Progenitor cell of endocrine pancreas (in vitro differentiated cells): ENCODE measurements around the gene OLFM3. TPM values are rescaled to one million over a fixed set of nuclear protein-coding genes. Genes with fewer than 3 reads are reported as not detected.

Source experiments
- DNase-seq: peaks from one replicate; pipeline ENCODE4 v3.0.0; 2021; ENCODE audit warnings: low spot score; ENCODE audit not compliant: unreplicated experiment
- H3K27ac Mint-ChIP-seq: 2 replicates; pipeline ENCODE4 v1.8.0; 2021; ENCODE audit warnings: mild to moderate bottlenecking, moderate library complexity, mixed read lengths
- H3K27me3 Mint-ChIP-seq: 2 replicates; pipeline ENCODE4 v1.8.0; 2021; ENCODE audit warnings: mixed read lengths
- H3K36me3 Mint-ChIP-seq: 2 replicates; pipeline ENCODE4 v1.8.0; 2022; ENCODE audit warnings: mixed read lengths; ENCODE audit not compliant: insufficient read depth
- H3K4me1 Mint-ChIP-seq: 2 replicates; pipeline ENCODE4 v1.8.0; 2021; ENCODE audit warnings: low read depth, mixed read lengths
- H3K4me3 Mint-ChIP-seq: 2 replicates; pipeline ENCODE4 v1.8.0; 2021; ENCODE audit warnings: low read depth, mild to moderate bottlenecking, moderate library complexity, mixed read lengths
- H3K9me3 Mint-ChIP-seq: 2 replicates; pipeline ENCODE4 v1.8.0; 2021; ENCODE audit warnings: low read depth, mixed read lengths
- total RNA-seq: library from RNA; stranded (reverse); gene quantifications from 2 replicates; pipeline ENCODE4 v1.2.1, GENCODE V29; 2021
- TF ChIP-seq, protein P1 (sequence below): fragments of 200-600 bp; sonication (generic); IDR thresholded peaks from one replicate; pipeline ENCODE4 v1.5.0; 2021; ENCODE audit warnings: antibody characterized with exemption, mild to moderate bottlenecking; ENCODE audit not compliant: unreplicated experiment

Gene OLFM3
- total RNA-seq, 1 donor from 2014 or later: 1.1 TPM

DNA sequence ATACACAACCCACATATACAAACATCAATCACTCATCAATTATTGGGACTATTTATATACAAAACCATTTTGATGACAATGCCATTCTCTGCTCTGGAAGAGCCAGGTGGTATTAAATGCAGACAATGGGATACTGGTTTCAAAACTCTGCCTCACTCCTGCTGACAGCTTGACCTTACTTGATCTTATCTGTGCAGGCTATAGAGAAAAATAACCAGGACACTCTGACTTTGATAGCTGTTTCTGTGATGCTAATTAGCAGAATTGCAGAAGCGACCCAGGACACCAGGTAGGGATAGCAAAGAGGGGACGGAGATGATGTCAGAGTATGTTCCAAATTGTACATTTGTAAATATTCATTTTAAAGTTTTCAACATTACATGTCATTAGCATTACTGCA is 89.5 kb downstream of the OLFM3 start:
- H3K9me3 Mint-ChIP-seq: no peaks in the 10 kb centered on the region
- H3K4me1 Mint-ChIP-seq: no peaks in the 10 kb centered on the region
- no peaks in the 10 kb centered on the region for H3K36me3 Mint-ChIP-seq
- H3K27ac Mint-ChIP-seq: no peak overlapping the region
- no peaks in the 10 kb centered on the region for H3K27me3 Mint-ChIP-seq
- TF ChIP-seq, protein P1, sequence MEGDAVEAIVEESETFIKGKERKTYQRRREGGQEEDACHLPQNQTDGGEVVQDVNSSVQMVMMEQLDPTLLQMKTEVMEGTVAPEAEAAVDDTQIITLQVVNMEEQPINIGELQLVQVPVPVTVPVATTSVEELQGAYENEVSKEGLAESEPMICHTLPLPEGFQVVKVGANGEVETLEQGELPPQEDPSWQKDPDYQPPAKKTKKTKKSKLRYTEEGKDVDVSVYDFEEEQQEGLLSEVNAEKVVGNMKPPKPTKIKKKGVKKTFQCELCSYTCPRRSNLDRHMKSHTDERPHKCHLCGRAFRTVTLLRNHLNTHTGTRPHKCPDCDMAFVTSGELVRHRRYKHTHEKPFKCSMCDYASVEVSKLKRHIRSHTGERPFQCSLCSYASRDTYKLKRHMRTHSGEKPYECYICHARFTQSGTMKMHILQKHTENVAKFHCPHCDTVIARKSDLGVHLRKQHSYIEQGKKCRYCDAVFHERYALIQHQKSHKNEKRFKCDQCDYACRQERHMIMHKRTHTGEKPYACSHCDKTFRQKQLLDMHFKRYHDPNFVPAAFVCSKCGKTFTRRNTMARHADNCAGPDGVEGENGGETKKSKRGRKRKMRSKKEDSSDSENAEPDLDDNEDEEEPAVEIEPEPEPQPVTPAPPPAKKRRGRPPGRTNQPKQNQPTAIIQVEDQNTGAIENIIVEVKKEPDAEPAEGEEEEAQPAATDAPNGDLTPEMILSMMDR: no peak
- no peak for DNase-seq
- H3K4me3 Mint-ChIP-seq: no peak overlapping the region

DNA sequence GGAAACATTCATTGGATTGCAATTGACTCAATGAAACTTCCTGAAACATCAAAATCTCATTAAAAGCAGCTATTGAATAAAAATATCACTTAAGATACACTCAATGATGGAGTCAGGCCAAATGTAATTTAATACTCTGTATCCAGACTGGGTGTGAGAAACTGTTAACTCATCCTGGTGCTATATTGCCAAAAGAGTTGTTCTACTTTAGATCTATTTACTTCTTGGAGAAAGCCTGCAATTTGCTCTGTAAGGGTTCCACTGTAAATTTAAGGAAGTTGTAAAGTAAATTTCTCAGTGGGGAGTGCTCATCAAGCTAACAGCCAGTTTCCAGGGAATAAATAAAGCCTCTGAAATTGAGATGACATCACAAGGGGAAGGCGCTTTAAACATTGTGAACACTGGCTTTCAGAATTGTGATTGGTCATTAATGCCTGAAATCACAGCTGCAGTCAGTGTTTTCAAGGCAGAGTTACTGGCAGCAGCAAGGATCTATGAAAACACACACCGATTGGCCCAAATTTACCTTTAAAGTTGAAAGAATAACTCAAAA is 91.4 kb downstream of the OLFM3 start:
- Mint-ChIP-seq H3K4me1 (no peaks in the 10 kb centered on the region), H3K27me3 (no peaks in the 10 kb centered on the region), H3K4me3 (no peak overlapping the region), H3K36me3 (no peaks in the 10 kb centered on the region), H3K9me3 (no peaks in the 10 kb centered on the region), H3K27ac (no peak overlapping the region)
- TF ChIP-seq, protein P1: no peak
- DNase-seq: no peak

DNA sequence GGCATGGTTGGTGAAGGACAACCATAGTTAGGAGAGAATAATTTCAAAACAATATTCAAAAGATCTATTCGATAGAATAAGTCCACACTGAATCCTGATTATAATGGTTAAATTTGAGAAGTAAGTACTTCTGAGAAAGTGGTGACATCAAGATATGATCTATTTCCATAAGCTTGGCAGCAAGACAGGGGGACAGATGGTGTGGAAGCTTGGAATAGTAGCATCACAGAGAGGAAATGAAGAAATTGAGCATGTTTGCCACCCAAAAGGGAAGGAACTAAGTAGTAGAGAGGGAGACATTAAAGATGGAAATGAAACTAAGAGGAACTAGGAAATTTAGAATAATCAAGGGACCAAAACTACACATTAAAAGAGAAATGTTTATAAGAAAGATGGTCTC is 94.5 kb downstream of the OLFM3 start:
- no peaks in the 10 kb centered on the region for H3K9me3 Mint-ChIP-seq
- H3K27ac Mint-ChIP-seq: no peak overlapping the region
- TF ChIP-seq, protein P1: no peak
- no peaks in the 10 kb centered on the region for H3K36me3 Mint-ChIP-seq
- H3K27me3 Mint-ChIP-seq: no peaks in the 10 kb centered on the region
- no peak for DNase-seq
- H3K4me1 Mint-ChIP-seq: no peaks in the 10 kb centered on the region
- H3K4me3 Mint-ChIP-seq: no peak overlapping the region

DNA sequence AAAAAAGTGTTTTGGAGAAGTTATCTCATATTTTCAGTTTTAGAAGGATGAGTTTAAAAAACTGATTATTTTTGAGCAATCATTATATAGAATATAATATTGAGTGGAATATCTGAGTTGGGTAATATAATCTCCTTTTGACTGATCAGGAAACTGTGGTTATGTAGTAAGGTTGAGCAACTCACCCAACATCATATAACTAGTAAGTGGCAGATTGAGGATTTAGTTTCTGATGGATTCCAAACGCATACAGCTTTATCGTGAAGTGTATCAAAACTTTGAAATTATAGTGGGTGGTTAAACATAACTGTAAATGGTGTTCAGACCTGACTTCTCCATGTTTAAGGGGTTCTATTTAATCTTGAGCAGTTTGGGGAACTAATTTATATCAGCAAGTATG is 98.6 kb downstream of the OLFM3 start:
- Mint-ChIP-seq H3K4me1 (no peaks in the 10 kb centered on the region), H3K36me3 (no peaks in the 10 kb centered on the region), H3K4me3 (no peak overlapping the region), H3K9me3 (no peaks in the 10 kb centered on the region), H3K27ac (no peak overlapping the region), H3K27me3 (no peaks in the 10 kb centered on the region)
- DNase-seq: no peak
- TF ChIP-seq, protein P1: no peak

DNA sequence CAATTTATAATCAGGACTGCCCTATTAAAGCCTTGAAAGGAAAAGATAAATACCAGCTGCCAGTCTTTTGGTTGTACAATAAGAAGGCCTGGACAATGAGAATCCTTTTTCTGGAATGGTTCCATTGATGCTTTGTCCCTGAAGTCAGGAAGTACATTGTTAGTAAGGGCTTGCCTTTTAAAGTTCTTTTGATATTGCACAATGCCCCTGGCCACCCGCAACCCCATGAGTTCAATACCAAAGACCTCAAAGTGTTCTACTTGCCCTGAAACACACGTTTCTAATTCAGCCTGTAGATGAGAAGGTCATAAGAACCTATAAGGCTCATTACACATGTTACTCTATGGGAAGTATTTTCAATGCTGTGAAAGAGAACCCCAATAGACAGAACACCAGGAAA is 112.1 kb downstream of the OLFM3 start:
- TF ChIP-seq, protein P1: no peak

More for the DNA sequence above, 112.1 kb downstream of the OLFM3 start:
- Mint-ChIP-seq H3K9me3 (peaks cover 3% of the 10 kb centered on the region), H3K27ac (no peak overlapping the region), H3K4me3 (no peak overlapping the region), H3K36me3 (no peaks in the 10 kb centered on the region), H3K4me1 (no peaks in the 10 kb centered on the region), H3K27me3 (no peaks in the 10 kb centered on the region)
- DNase-seq: no peak
